Activated CD4-positive, alpha-beta T cell treated with anti-CD3 and anti-CD28 coated beads for 36 hours (primary cell): Measurements from ENCODE around the gene MAP6D1. TPM values are rescaled to one million over a fixed set of nuclear protein-coding genes. Genes with fewer than 3 reads are reported as not detected.

Experiments
- ATAC-seq: fragments of 200-7000 bp; cut with Tn5 transposase; one replicate; pipeline ENCODE4 v1.10.0; 2021; ENCODE audit warnings: mild to moderate bottlenecking, moderate library complexity
- CTCF ChIA-PET: fragments of 350-600 bp; sonication (Branson Sonifier 250); formaldehyde crosslinking; loops from one replicate; lab custom pipeline; 2021; ENCODE audit warnings: antibody characterized with exemption; lab: Charles Lee
- POLR2A ChIA-PET: fragments of 350-600 bp; sonication (Branson Sonifier 250); formaldehyde crosslinking; loops from one replicate; lab custom pipeline; 2021; ENCODE audit warnings: antibody characterized with exemption, inconsistent platforms; lab: Charles Lee
- DNase-seq: peaks from one replicate; pipeline ENCODE4 v3.0.0-alpha.2; 2020
- H3K27ac Mint-ChIP-seq: one replicate; pipeline ENCODE4 v1.8.0; 2021; ENCODE audit warnings: mixed read lengths
- H3K27me3 Mint-ChIP-seq: one replicate; pipeline ENCODE4 v1.8.0; 2021; ENCODE audit warnings: mixed read lengths
- H3K36me3 Mint-ChIP-seq: one replicate; pipeline ENCODE4 v1.8.0; 2021; ENCODE audit warnings: low read depth, mixed read lengths
- H3K4me1 Mint-ChIP-seq: one replicate; pipeline ENCODE4 v1.8.0; 2021; ENCODE audit warnings: mixed read lengths
- H3K4me3 Mint-ChIP-seq: one replicate; pipeline ENCODE4 v1.8.0; 2021; ENCODE audit warnings: mild to moderate bottlenecking, moderate library complexity, mixed read lengths
- H3K9me3 Mint-ChIP-seq: one replicate; pipeline ENCODE4 v1.8.0; 2021; ENCODE audit warnings: low read depth, mixed read lengths
- intact Hi-C, 2 experiments: fragments of 100-400 bp; cut with DNase I in 1 of 2; cut with micrococcal nuclease in 1 of 2; formaldehyde crosslinking; loops; one replicate each; pipeline versions ENCODE4 v1.14.2 to v1.15.1; 2022 to 2024; cut with DNase I, micrococcal nuclease
- total RNA-seq, 2 experiments: library from RNA; stranded (reverse); gene quantifications; one replicate each; pipeline ENCODE4 v1.2.3, GENCODE V29; 2021

MAP6D1 gene
- total RNA-seq, 2 experiments from 2014 or later: 1.3 to 1.6 TPM

- ATAC-seq (peak; percentile 72), DNase-seq (no peak)
- H3K9me3 Mint-ChIP-seq: no peaks in the 10 kb centered on the region
- peaks cover 45% of the 10 kb centered on the region for H3K36me3 Mint-ChIP-seq
- peaks cover 11% of the 10 kb centered on the region for H3K4me1 Mint-ChIP-seq
- H3K27me3 Mint-ChIP-seq: no peaks in the 10 kb centered on the region
- intact Hi-C loops: no loop called here
- H3K4me3 Mint-ChIP-seq: no peak overlapping the region
- ChIA-PET POLR2A (interaction anchor here (0.9 kb wide), 1 partner anchor 62 kb away, joined by 3 read pairs; no protein-coding TSS in a partner anchor), CTCF (interaction anchor here (0.5 to 1.6 kb wide), 3 partner anchors 8 to 81 kb away, joined by 3 to 5 read pairs (median 3); no protein-coding TSS in a partner anchor)
- peak overlapping the region; percentile 59 for H3K27ac Mint-ChIP-seq
Measured at GRCh38 chr3:183844606-183845005, 19.2 kb upstream of the MAP6D1 start.

GRCh38 chr3:183839751-183840150, 14.4 kb upstream of the MAP6D1 start:
- Mint-ChIP-seq H3K27ac (no peak overlapping the region), H3K36me3 (peaks cover 33% of the 10 kb centered on the region), H3K27me3 (no peaks in the 10 kb centered on the region), H3K9me3 (no peaks in the 10 kb centered on the region), H3K4me3 (no peak overlapping the region), H3K4me1 (peaks cover 5% of the 10 kb centered on the region)
- intact Hi-C loops: no loop called here
- DNase-seq: no peak
- CTCF ChIA-PET: no interaction called here
- no peak for ATAC-seq
- POLR2A ChIA-PET: interaction anchor here (0.6 kb wide), 1 partner anchor 131 kb away, joined by 3 read pairs; no protein-coding TSS in a partner anchor

- no peak for DNase-seq
- Mint-ChIP-seq H3K4me3 (no peak overlapping the region), H3K9me3 (no peaks in the 10 kb centered on the region), H3K27me3 (no peaks in the 10 kb centered on the region), H3K36me3 (peaks cover 37% of the 10 kb centered on the region), H3K4me1 (no peaks in the 10 kb centered on the region), H3K27ac (no peak overlapping the region)
- ChIA-PET CTCF (no interaction called here), POLR2A (no interaction called here)
- intact Hi-C loops: no loop called here
- ATAC-seq: no peak
Measured at GRCh38 chr3:183837894-183838293, 12.5 kb upstream of the MAP6D1 start.

GRCh38 chr3:183837390-183837789, 12.0 kb upstream of the MAP6D1 start:
- ATAC-seq: peak; percentile 53
- no peak for DNase-seq
- Mint-ChIP-seq H3K9me3 (no peaks in the 10 kb centered on the region), H3K4me1 (no peaks in the 10 kb centered on the region), H3K27me3 (no peaks in the 10 kb centered on the region), H3K4me3 (no peak overlapping the region), H3K36me3 (peaks cover 37% of the 10 kb centered on the region), H3K27ac (peak overlapping the region; percentile 75)
- CTCF ChIA-PET: no interaction called here
- POLR2A ChIA-PET: no interaction called here
- intact Hi-C loops: no loop called here

- H3K9me3 Mint-ChIP-seq: no peaks in the 10 kb centered on the region
- ChIA-PET POLR2A (no interaction called here), CTCF (interaction anchor here (1.4 kb wide), 1 partner anchor 62 kb away, joined by 4 read pairs; no protein-coding TSS in a partner anchor)
- H3K36me3 Mint-ChIP-seq: peaks cover 16% of the 10 kb centered on the region
- H3K27ac Mint-ChIP-seq: no peak overlapping the region
- ATAC-seq (no peak), DNase-seq (no peak)
- H3K4me1 Mint-ChIP-seq: no peaks in the 10 kb centered on the region
- no peaks in the 10 kb centered on the region for H3K27me3 Mint-ChIP-seq
- H3K4me3 Mint-ChIP-seq: no peak overlapping the region
- intact Hi-C loops: no loop called here
Measured at GRCh38 chr3:183833516-183833915, 8.1 kb upstream of the MAP6D1 start.

GRCh38 chr3:183830187-183830586, 4.8 kb upstream of the MAP6D1 start:
- Mint-ChIP-seq H3K36me3 (peaks cover 12% of the 10 kb centered on the region), H3K27ac (no peak overlapping the region), H3K4me1 (peaks cover 3% of the 10 kb centered on the region), H3K9me3 (no peaks in the 10 kb centered on the region), H3K4me3 (no peak overlapping the region), H3K27me3 (no peaks in the 10 kb centered on the region)
- no peak for ATAC-seq
- POLR2A ChIA-PET: interaction anchor here (0.6 kb wide), 1 partner anchor 272 kb away, joined by 3 read pairs; no protein-coding TSS in a partner anchor
- intact Hi-C loops: no loop called here
- CTCF ChIA-PET: interaction anchor here (1.0 kb wide), 1 partner anchor 63 kb away, joined by 4 read pairs; no protein-coding TSS in a partner anchor
- DNase-seq: no peak

- H3K4me1 Mint-ChIP-seq: peaks cover 4% of the 10 kb centered on the region
- no peak overlapping the region for H3K27ac Mint-ChIP-seq
- H3K4me3 Mint-ChIP-seq: no peak overlapping the region
- POLR2A ChIA-PET: no interaction called here
- intact Hi-C loops: no loop called here
- no peak for DNase-seq
- H3K36me3 Mint-ChIP-seq: peaks cover 10% of the 10 kb centered on the region
- no peaks in the 10 kb centered on the region for H3K27me3 Mint-ChIP-seq
- no peak for ATAC-seq
- no peaks in the 10 kb centered on the region for H3K9me3 Mint-ChIP-seq
- CTCF ChIA-PET: interaction anchor here (1.7 kb wide), 1 partner anchor 13 kb away, joined by 4 read pairs; no protein-coding TSS in a partner anchor
Measured at GRCh38 chr3:183829466-183829865, 4.1 kb upstream of the MAP6D1 start.

- Mint-ChIP-seq H3K9me3 (no peaks in the 10 kb centered on the region), H3K36me3 (peaks cover 3% of the 10 kb centered on the region), H3K27me3 (peaks cover 2% of the 10 kb centered on the region), H3K27ac (no peak overlapping the region), H3K4me1 (peaks cover 11% of the 10 kb centered on the region), H3K4me3 (no peak overlapping the region)
- ChIA-PET POLR2A (no interaction called here), CTCF (interaction anchor here (1.7 kb wide), 1 partner anchor 12 kb away, joined by 4 read pairs; no protein-coding TSS in a partner anchor)
- ATAC-seq (no peak), DNase-seq (no peak)
- intact Hi-C loops: no loop called here
Measured at GRCh38 chr3:183828538-183828870, 3.1 kb upstream of the MAP6D1 start.

- intact Hi-C loops: no loop called here
- ChIA-PET POLR2A (no interaction called here), CTCF (interaction anchor here (1.0 to 1.7 kb wide), 2 partner anchors 12 to 358 kb away, joined by 3 to 4 read pairs; no protein-coding TSS in a partner anchor)
- Mint-ChIP-seq H3K4me3 (no peak overlapping the region), H3K27me3 (peaks cover 2% of the 10 kb centered on the region), H3K36me3 (peaks cover 2% of the 10 kb centered on the region), H3K4me1 (peaks cover 11% of the 10 kb centered on the region), H3K9me3 (no peaks in the 10 kb centered on the region), H3K27ac (no peak overlapping the region)
- no peak for DNase-seq
- ATAC-seq: no peak
Measured at GRCh38 chr3:183827809-183828537, 2.6 kb upstream of the MAP6D1 start.

GRCh38 chr3:183826448-183827250, 1.3 kb upstream of the MAP6D1 start:
- no peak for ATAC-seq
- intact Hi-C loops: no loop called here
- DNase-seq: no peak
- ChIA-PET CTCF (interaction anchor here (0.7 to 1.0 kb wide), 4 partner anchors 24 to 421 kb away, joined by 3 to 5 read pairs (median 3); no protein-coding TSS in a partner anchor), POLR2A (interaction anchor here (0.5 to 0.8 kb wide), 2 partner anchors 9 to 345 kb away, joined by 3 read pairs; no protein-coding TSS in a partner anchor)
- Mint-ChIP-seq H3K27me3 (peaks cover 2% of the 10 kb centered on the region), H3K4me3 (peak overlapping the region; percentile 51), H3K36me3 (peaks cover 2% of the 10 kb centered on the region), H3K4me1 (peaks cover 11% of the 10 kb centered on the region), H3K9me3 (no peaks in the 10 kb centered on the region), H3K27ac (no peak overlapping the region)

- Mint-ChIP-seq H3K4me3 (peak overlapping the region; percentile 74), H3K36me3 (no peaks in the 10 kb centered on the region), H3K4me1 (peaks cover 11% of the 10 kb centered on the region), H3K27me3 (peaks cover 2% of the 10 kb centered on the region), H3K27ac (no peak overlapping the region), H3K9me3 (no peaks in the 10 kb centered on the region)
- ChIA-PET POLR2A (no interaction called here), CTCF (interaction anchor here (0.6 to 2.1 kb wide), 3 partner anchors 58 to 632 kb away, joined by 3 to 6 read pairs (median 4); partner anchors contain the start of gene PARL)
- DNase-seq (peak; percentile 42), ATAC-seq (peak; percentile 37)
- intact Hi-C loops: loop anchor here (1.0 to 5.0 kb wide), 4 partner anchors 59 to 358 kb away; partner anchors contain the start of gene PARL (in 2 of the 2)
Measured at GRCh38 chr3:183824761-183825455, 469 bp downstream of the MAP6D1 start.
